Fibroblast of pulmonary artery (primary cell): ENCODE data around the gene DHX30.

Experiments
- DNase-seq: peaks from one replicate; pipeline ENCODE4 v3.0.0-alpha.2; 2010; ENCODE audit warnings: low read depth
- H3K4me3 ChIP-seq: replicated peaks from 2 replicates; pipeline ENCODE4 v1.5.1; 2011; ENCODE audit warnings: low read depth, mild to moderate bottlenecking, control low read depth, low read length, moderate library complexity
- TF ChIP-seq, protein P1 (sequence below): IDR thresholded peaks from 2 replicates; pipeline ENCODE4 v1.5.1; 2011; ENCODE audit warnings: mild to moderate bottlenecking, control low read depth, low read length, inconsistent platforms; ENCODE audit errors: missing control alignments

The DHX30 gene

GRCh38 chr3:47849699-47850563 lies 47.0 kb downstream of the DHX30 start:
- peak; percentile 45 for DNase-seq
- TF ChIP-seq, protein P1, sequence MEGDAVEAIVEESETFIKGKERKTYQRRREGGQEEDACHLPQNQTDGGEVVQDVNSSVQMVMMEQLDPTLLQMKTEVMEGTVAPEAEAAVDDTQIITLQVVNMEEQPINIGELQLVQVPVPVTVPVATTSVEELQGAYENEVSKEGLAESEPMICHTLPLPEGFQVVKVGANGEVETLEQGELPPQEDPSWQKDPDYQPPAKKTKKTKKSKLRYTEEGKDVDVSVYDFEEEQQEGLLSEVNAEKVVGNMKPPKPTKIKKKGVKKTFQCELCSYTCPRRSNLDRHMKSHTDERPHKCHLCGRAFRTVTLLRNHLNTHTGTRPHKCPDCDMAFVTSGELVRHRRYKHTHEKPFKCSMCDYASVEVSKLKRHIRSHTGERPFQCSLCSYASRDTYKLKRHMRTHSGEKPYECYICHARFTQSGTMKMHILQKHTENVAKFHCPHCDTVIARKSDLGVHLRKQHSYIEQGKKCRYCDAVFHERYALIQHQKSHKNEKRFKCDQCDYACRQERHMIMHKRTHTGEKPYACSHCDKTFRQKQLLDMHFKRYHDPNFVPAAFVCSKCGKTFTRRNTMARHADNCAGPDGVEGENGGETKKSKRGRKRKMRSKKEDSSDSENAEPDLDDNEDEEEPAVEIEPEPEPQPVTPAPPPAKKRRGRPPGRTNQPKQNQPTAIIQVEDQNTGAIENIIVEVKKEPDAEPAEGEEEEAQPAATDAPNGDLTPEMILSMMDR, result peak; percentile 50

GRCh38 chr3:47850564-47851410 lies 47.8 kb downstream of the DHX30 start:
- no peak overlapping the region for H3K4me3 ChIP-seq

More at GRCh38 chr3:47849699-47850563, 47.0 kb downstream of the DHX30 start:
- no peak overlapping the region for H3K4me3 ChIP-seq

GRCh38 chr3:47851888-47852603 lies 49.1 kb downstream of the DHX30 start:
- DNase-seq, result no peak
- TF ChIP-seq, protein P1, result no peak

More at GRCh38 chr3:47850564-47851410, 47.8 kb downstream of the DHX30 start:
- DNase-seq, result no peak
- TF ChIP-seq, protein P1, result no peak

GRCh38 chr3:47852604-47853602 lies 50.0 kb downstream of the DHX30 start:
- DNase-seq, result no peak
- H3K4me3 ChIP-seq, result no peak overlapping the region
- TF ChIP-seq, protein P1, result no peak

More at GRCh38 chr3:47851888-47852603, 49.1 kb downstream of the DHX30 start:
- no peak overlapping the region for H3K4me3 ChIP-seq

GRCh38 chr3:47854267-47854666 lies 51.3 kb downstream of the DHX30 start:
- no peak overlapping the region for H3K4me3 ChIP-seq
- no peak for DNase-seq
- TF ChIP-seq, protein P1, result no peak
